Naive thymus-derived CD4-positive, alpha-beta T cell (primary cell): ENCODE results near the gene KRTAP9-6. TPM values are rescaled to one million over a fixed set of nuclear protein-coding genes. Genes with fewer than 3 reads are reported as not detected.

Source experiments
- ATAC-seq: fragments of 150-1000 bp; cut with Tn5 transposase; 2 replicates; pipeline ENCODE4 v1.10.0; 2021; ENCODE audit warnings: mild to moderate bottlenecking, moderate library complexity
- CTCF ChIA-PET: fragments of 350-600 bp; sonication (Branson Sonifier 250); formaldehyde crosslinking; loops from one replicate; lab custom pipeline; 2021; ENCODE audit warnings: antibody characterized with exemption; lab: Charles Lee
- POLR2A ChIA-PET: fragments of 350-600 bp; sonication (Branson Sonifier 250); formaldehyde crosslinking; loops from one replicate; lab custom pipeline; 2021; ENCODE audit warnings: antibody characterized with exemption, inconsistent platforms; lab: Charles Lee
- DNase-seq, 9 donors: peaks; one replicate each; pipeline versions ENCODE4 v3.0.0 to v3.0.0-alpha.2; 2020 to 2022; ENCODE audit warnings: mixed read lengths in 1 of 9
- H3K27ac ChIP-seq: one replicate; pipeline ENCODE4 v1.7.0; 2013; ENCODE audit warnings: mild to moderate bottlenecking, low read depth, low read length, moderate library complexity
- H3K27me3 ChIP-seq, 2 donors: one replicate each; pipeline ENCODE4 v1.7.0; 2013; ENCODE audit warnings: low read length in 2 of 2, mild to moderate bottlenecking in 2 of 2, moderate library complexity in 2 of 2; ENCODE audit not compliant: control insufficient read depth in 2 of 2, insufficient read depth in 2 of 2
- H3K36me3 ChIP-seq, 3 experiments: 1 replicate in 2 of 3; 2 replicates in 1 of 3; pipeline ENCODE4 v1.7.0; 2013; ENCODE audit warnings: low read length in 3 of 3, mild to moderate bottlenecking in 3 of 3, moderate library complexity in 1 of 3; ENCODE audit not compliant: insufficient read depth in 3 of 3, control insufficient read depth in 2 of 3
- H3K4me1 ChIP-seq, 2 donors: one replicate each; pipeline ENCODE4 v1.7.0; 2013; ENCODE audit warnings: low read length in 2 of 2, mild to moderate bottlenecking in 2 of 2, moderate library complexity in 1 of 2; ENCODE audit not compliant: control insufficient read depth in 2 of 2, insufficient read depth in 2 of 2
- H3K4me3 ChIP-seq: 2 replicates; pipeline ENCODE4 v1.7.0; 2013; ENCODE audit warnings: mild to moderate bottlenecking, low read length
- H3K9me3 ChIP-seq, 3 experiments: 1 replicate in 2 of 3; 2 replicates in 1 of 3; pipeline ENCODE4 v1.7.0; 2013; ENCODE audit warnings: low read length in 3 of 3; ENCODE audit not compliant: control insufficient read depth in 2 of 3
- H3K27ac Mint-ChIP-seq, 9 donors: one replicate each; pipeline ENCODE4 v1.8.0; 2020 to 2022; ENCODE audit warnings: mixed read lengths in 9 of 9, mild to moderate bottlenecking in 8 of 9, moderate library complexity in 5 of 9, inconsistent platforms in 2 of 9
- H3K27me3 Mint-ChIP-seq, 5 donors: one replicate each; pipeline ENCODE4 v1.8.0; 2021 to 2022; ENCODE audit warnings: mixed read lengths in 5 of 5, mild to moderate bottlenecking in 1 of 5
- H3K36me3 Mint-ChIP-seq, 5 donors: one replicate each; pipeline ENCODE4 v1.8.0; 2020 to 2022; ENCODE audit warnings: mixed read lengths in 5 of 5, mild to moderate bottlenecking in 3 of 5, inconsistent platforms in 1 of 5
- H3K4me1 Mint-ChIP-seq, 7 donors: one replicate each; pipeline ENCODE4 v1.8.0; 2020 to 2022; ENCODE audit warnings: mixed read lengths in 7 of 7, mild to moderate bottlenecking in 3 of 7, inconsistent platforms in 1 of 7
- H3K4me3 Mint-ChIP-seq, 10 donors: one replicate each; pipeline ENCODE4 v1.8.0; 2020 to 2022; ENCODE audit warnings: mild to moderate bottlenecking in 10 of 10, mixed read lengths in 10 of 10, moderate library complexity in 6 of 10, inconsistent platforms in 2 of 10
- H3K9me3 Mint-ChIP-seq, 11 donors: one replicate each; pipeline ENCODE4 v1.8.0; 2020 to 2022; ENCODE audit warnings: mixed read lengths in 11 of 11, mild to moderate bottlenecking in 4 of 11, inconsistent platforms in 1 of 11, moderate library complexity in 1 of 11
- intact Hi-C, 2 donors: fragments of 100-400 bp; cut with micrococcal nuclease; formaldehyde crosslinking; loops; one replicate each; pipeline ENCODE4 v1.15.1; 2023
- polyA plus RNA-seq, 2 donors: library from polyadenylated mRNA; unstranded; fragments of 300-500 nt; fragmentation: Illumina TruSeq; gene quantifications; one replicate each; pipeline ENCODE4 v1.2.3, GENCODE V29; 2021
- total RNA-seq, 6 experiments: library from RNA in 5 of 6; stranded (reverse) in 5 of 6; gene quantifications; 1 replicate in 5 of 6; 2 replicates in 1 of 6; pipeline ENCODE4 v1.2.3 and lab custom pipeline; 2021 to 2026

KRTAP9-6 gene
- total and polyA plus RNA-seq, 7 experiments from 2014 or later, result not detected

GRCh38 chr17:41308251-41308917 is 43.2 kb downstream of the KRTAP9-6 start:
- Histone ChIP-seq H3K36me3 (no peaks in the 10 kb centered on the region), H3K4me1 (peaks cover 41 to 49% of the 10 kb centered on the region in 2 donors), H3K4me3 (peak overlapping the region; percentile 24), H3K27ac (peak overlapping the region; percentile 75), H3K27me3 (no peaks in the 10 kb centered on the region), H3K9me3 (no peaks in the 10 kb centered on the region)
- Mint-ChIP-seq H3K4me3 (peak overlapping the region; percentile 65 to 89 (median 78)), H3K36me3 (peaks cover 0 to 14% (median 9%) of the 10 kb centered on the region in 5 donors), H3K4me1 (peaks cover 28 to 80% (median 70%) of the 10 kb centered on the region in 7 donors), H3K27me3 (peaks cover 0 to 8% (median 0%) of the 10 kb centered on the region in 5 donors), H3K9me3 (peaks cover 0 to 10% (median 0%) of the 10 kb centered on the region in 11 donors), H3K27ac (peak overlapping the region; percentile 82 to 100 (median 98))
- CTCF ChIA-PET, result interaction anchor here (0.7 to 3.0 kb wide), 12 partner anchors 14 to 769 kb away, joined by 3 to 39 read pairs (median 4); no protein-coding TSS in a partner anchor
- DNase-seq (peak in 8 of 9 donors; percentile 56 to 94 (median 92)), ATAC-seq (peak; percentile 91)
- POLR2A ChIA-PET, result interaction anchor here (0.6 to 3.2 kb wide), 18 partner anchors 8 to 757 kb away, joined by 3 to 36 read pairs (median 4); partner anchors contain the start of gene KRTAP4-12
- intact Hi-C loops, result loop anchor here in 1 of 2 donors (1.0 to 5.0 kb wide), 4 partner anchors 14 to 188 kb away; no protein-coding TSS in a partner anchor

- H3K9me3 Mint-ChIP-seq, result peaks cover 0 to 10% (median 0%) of the 10 kb centered on the region in 11 donors
- no peaks in the 10 kb centered on the region for H3K9me3 ChIP-seq
- H3K36me3 ChIP-seq, result no peaks in the 10 kb centered on the region
- ChIA-PET CTCF (interaction anchor here (0.7 to 3.0 kb wide), 12 partner anchors 13 to 769 kb away, joined by 3 to 39 read pairs (median 4); no protein-coding TSS in a partner anchor), POLR2A (interaction anchor here (0.6 to 3.2 kb wide), 16 partner anchors 10 to 758 kb away, joined by 3 to 36 read pairs (median 4); partner anchors contain the start of gene KRTAP4-12)
- intact Hi-C loops, result loop anchor here in 1 of 2 donors (1.0 to 5.0 kb wide), 4 partner anchors 13 to 189 kb away; no protein-coding TSS in a partner anchor
- peak within 1 kb of the TSS; percentile 82 to 100 (median 98) for H3K27ac Mint-ChIP-seq
- no peaks in the 10 kb centered on the region for H3K27me3 ChIP-seq
- H3K36me3 Mint-ChIP-seq, result peaks cover 0 to 14% (median 9%) of the 10 kb centered on the region in 5 donors
- H3K4me1 Mint-ChIP-seq, result peaks cover 28 to 82% (median 70%) of the 10 kb centered on the region in 7 donors
- H3K4me3 ChIP-seq, result peak within 1 kb of the TSS; percentile 24
- peaks cover 41 to 49% of the 10 kb centered on the region in 2 donors for H3K4me1 ChIP-seq
- DNase-seq, result peak in 1 of 9 donors; percentile 69
- peaks cover 0 to 8% (median 0%) of the 10 kb centered on the region in 5 donors for H3K27me3 Mint-ChIP-seq
- H3K27ac ChIP-seq, result peak within 1 kb of the TSS; percentile 75
- ATAC-seq, result no peak
- peak within 1 kb of the TSS; percentile 65 to 89 (median 78) for H3K4me3 Mint-ChIP-seq
Measured at GRCh38 chr17:41308918-41309359, 43.8 kb downstream of the KRTAP9-6 start, which contains the start of gene KRTAP16-1. KRTAP16-1 (minus strand) TSS chr17:41309309; CDS start chr17:41309253, 56 bp downstream.

GRCh38 chr17:41311111-41311510 is 45.9 kb downstream of the KRTAP9-6 start:
- peaks cover 28 to 70% (median 61%) of the 10 kb centered on the region in 7 donors for H3K4me1 Mint-ChIP-seq
- CTCF ChIA-PET, result interaction anchor here (1.2 kb wide), 1 partner anchor 11 kb away, joined by 3 read pairs; no protein-coding TSS in a partner anchor
- POLR2A ChIA-PET, result interaction anchor here (0.6 kb wide), 1 partner anchor 32 kb away, joined by 3 read pairs; no protein-coding TSS in a partner anchor

GRCh38 chr17:41315204-41315794 is 50.1 kb downstream of the KRTAP9-6 start, which contains the start of gene KRTAP17-1:
KRTAP17-1 (minus strand) TSS chr17:41315710; CDS start chr17:41315650, 60 bp downstream.
- Mint-ChIP-seq H3K9me3 (peaks cover 0 to 15% (median 8%) of the 10 kb centered on the region in 11 donors), H3K27me3 (peaks cover 0 to 14% (median 0%) of the 10 kb centered on the region in 5 donors), H3K36me3 (peaks cover 0 to 12% (median 3%) of the 10 kb centered on the region in 5 donors), H3K4me3 (no peak within 1 kb of the TSS), H3K27ac (peak within 1 kb of the TSS in 4 of 9 donors; percentile 1 to 72 (median 14)), H3K4me1 (peaks cover 6 to 29% (median 21%) of the 10 kb centered on the region in 7 donors)
- Histone ChIP-seq H3K4me3 (no peak within 1 kb of the TSS), H3K27ac (no peak within 1 kb of the TSS), H3K36me3 (no peaks in the 10 kb centered on the region), H3K9me3 (no peaks in the 10 kb centered on the region), H3K4me1 (peaks cover 8 to 12% of the 10 kb centered on the region in 2 donors), H3K27me3 (no peaks in the 10 kb centered on the region)
- ATAC-seq (no peak), DNase-seq (no peak)
- intact Hi-C loops, result no loop called here
- CTCF ChIA-PET, result no interaction called here
- POLR2A ChIA-PET, result interaction anchor here (0.9 to 1.1 kb wide), 2 partner anchors 7 to 15 kb away, joined by 3 read pairs; no protein-coding TSS in a partner anchor

More at GRCh38 chr17:41311111-41311510, 45.9 kb downstream of the KRTAP9-6 start:
- peaks cover 41 to 49% of the 10 kb centered on the region in 2 donors for H3K4me1 ChIP-seq
- no peak overlapping the region for H3K4me3 ChIP-seq
- H3K36me3 Mint-ChIP-seq, result peaks cover 0 to 10% (median 4%) of the 10 kb centered on the region in 5 donors
- H3K27me3 Mint-ChIP-seq, result peaks cover 0 to 12% (median 0%) of the 10 kb centered on the region in 5 donors
- H3K27me3 ChIP-seq, result no peaks in the 10 kb centered on the region
- ATAC-seq, result no peak
- H3K4me3 Mint-ChIP-seq, result peak overlapping the region in 5 of 10 donors; percentile 27 to 89 (median 61)
- DNase-seq, result no peak
- no peaks in the 10 kb centered on the region for H3K36me3 ChIP-seq
- intact Hi-C loops, result no loop called here
- H3K9me3 ChIP-seq, result no peaks in the 10 kb centered on the region
- H3K27ac Mint-ChIP-seq, result peak overlapping the region in 8 of 9 donors; percentile 87 to 100 (median 98)
- no peak overlapping the region for H3K27ac ChIP-seq
- H3K9me3 Mint-ChIP-seq, result peaks cover 0 to 10% (median 0%) of the 10 kb centered on the region in 11 donors

Other genes starting within 250 kb of the KRTAP9-6 start
Only the 30 nearest of the 40 such genes appear.
- gene KRTAP2-4, start 199.5 kb upstream of the KRTAP9-6 start, total RNA-seq, result not detected
- not detected for gene KRTAP2-4, start 199.5 kb upstream of the KRTAP9-6 start, polyA plus RNA-seq
- gene KRTAP4-7, start 181.2 kb upstream of the KRTAP9-6 start, total RNA-seq, result not detected
- not detected for gene KRTAP4-7, start 181.2 kb upstream of the KRTAP9-6 start, polyA plus RNA-seq
- not detected for gene KRTAP4-8, start 167.2 kb upstream of the KRTAP9-6 start, total RNA-seq
- gene KRTAP4-8, start 167.2 kb upstream of the KRTAP9-6 start, polyA plus RNA-seq, result not detected
- not detected for gene KRTAP4-16, start 163.2 kb upstream of the KRTAP9-6 start, total RNA-seq
- gene KRTAP4-16, start 163.2 kb upstream of the KRTAP9-6 start, polyA plus RNA-seq, result not detected
- not detected for gene KRTAP4-9, start 160.0 kb upstream of the KRTAP9-6 start, total RNA-seq
- not detected for gene KRTAP4-9, start 160.0 kb upstream of the KRTAP9-6 start, polyA plus RNA-seq
- gene KRTAP4-11, start 147.0 kb upstream of the KRTAP9-6 start, total RNA-seq, result not detected
- not detected for gene KRTAP4-11, start 147.0 kb upstream of the KRTAP9-6 start, polyA plus RNA-seq
- not detected for gene KRTAP4-12, start 141.2 kb upstream of the KRTAP9-6 start, total RNA-seq
- gene KRTAP4-12, start 141.2 kb upstream of the KRTAP9-6 start, polyA plus RNA-seq, result not detected
- not detected for gene KRTAP4-6, start 124.8 kb upstream of the KRTAP9-6 start, total RNA-seq
- not detected for gene KRTAP4-6, start 124.8 kb upstream of the KRTAP9-6 start, polyA plus RNA-seq
- not detected for gene KRTAP4-5, start 115.6 kb upstream of the KRTAP9-6 start, total RNA-seq
- gene KRTAP4-5, start 115.6 kb upstream of the KRTAP9-6 start, polyA plus RNA-seq, result not detected
- not detected for gene KRTAP4-4, start 104.6 kb upstream of the KRTAP9-6 start, total RNA-seq
- gene KRTAP4-4, start 104.6 kb upstream of the KRTAP9-6 start, polyA plus RNA-seq, result not detected
- gene KRTAP4-3, start 97.2 kb upstream of the KRTAP9-6 start, total RNA-seq, result not detected
- not detected for gene KRTAP4-3, start 97.2 kb upstream of the KRTAP9-6 start, polyA plus RNA-seq
- not detected for gene KRTAP4-2, start 87.2 kb upstream of the KRTAP9-6 start, total RNA-seq
- not detected for gene KRTAP4-2, start 87.2 kb upstream of the KRTAP9-6 start, polyA plus RNA-seq
- gene KRTAP4-1, start 80.5 kb upstream of the KRTAP9-6 start, total RNA-seq, result not detected
- gene KRTAP4-1, start 80.5 kb upstream of the KRTAP9-6 start, polyA plus RNA-seq, result not detected
- gene KRTAP9-1, start 75.5 kb upstream of the KRTAP9-6 start, total RNA-seq, result not detected
- not detected for gene KRTAP9-1, start 75.5 kb upstream of the KRTAP9-6 start, polyA plus RNA-seq
- not detected for gene KRTAP9-2, start 38.7 kb upstream of the KRTAP9-6 start, total RNA-seq
- not detected for gene KRTAP9-2, start 38.7 kb upstream of the KRTAP9-6 start, polyA plus RNA-seq
- gene KRTAP9-3, start 32.9 kb upstream of the KRTAP9-6 start, total RNA-seq, result not detected
- gene KRTAP9-3, start 32.9 kb upstream of the KRTAP9-6 start, polyA plus RNA-seq, result not detected
- not detected for gene KRTAP9-8, start 27.4 kb upstream of the KRTAP9-6 start, total RNA-seq
- not detected for gene KRTAP9-8, start 27.4 kb upstream of the KRTAP9-6 start, polyA plus RNA-seq
- gene KRTAP9-4, start 15.7 kb upstream of the KRTAP9-6 start, total RNA-seq, result not detected
- gene KRTAP9-4, start 15.7 kb upstream of the KRTAP9-6 start, polyA plus RNA-seq, result not detected
- not detected for gene KRTAP9-9, start 10.0 kb upstream of the KRTAP9-6 start, total RNA-seq
- gene KRTAP9-9, start 10.0 kb upstream of the KRTAP9-6 start, polyA plus RNA-seq, result not detected
- gene KRTAP9-7, start 10.3 kb downstream of the KRTAP9-6 start, total RNA-seq, result not detected
- not detected for gene KRTAP9-7, start 10.3 kb downstream of the KRTAP9-6 start, polyA plus RNA-seq
- gene KRTAP29-1, start 37.5 kb downstream of the KRTAP9-6 start, total RNA-seq, result not detected
- under 1 TPM in 1 of 2 donors, not detected in 1; 0.30 TPM for gene KRTAP29-1, start 37.5 kb downstream of the KRTAP9-6 start, polyA plus RNA-seq
- under 1 TPM in 3 of 5 experiments, not detected in 2; 0.22 to 0.49 (median 0.32) TPM for gene KRTAP16-1, start 43.9 kb downstream of the KRTAP9-6 start, total RNA-seq
- under 1 TPM in 1 of 2 donors, not detected in 1; 0.19 TPM for gene KRTAP16-1, start 43.9 kb downstream of the KRTAP9-6 start, polyA plus RNA-seq
- gene KRTAP17-1, start 50.3 kb downstream of the KRTAP9-6 start, total RNA-seq, result not detected
- gene KRTAP17-1, start 50.3 kb downstream of the KRTAP9-6 start, polyA plus RNA-seq, result not detected
- gene KRT33A, start 85.5 kb downstream of the KRTAP9-6 start, total RNA-seq, result not detected
- gene KRT33A, start 85.5 kb downstream of the KRTAP9-6 start, polyA plus RNA-seq, result not detected
- not detected for gene KRT33B, start 104.4 kb downstream of the KRTAP9-6 start, total RNA-seq
- gene KRT33B, start 104.4 kb downstream of the KRTAP9-6 start, polyA plus RNA-seq, result not detected
- not detected for gene KRT34, start 116.9 kb downstream of the KRTAP9-6 start, total RNA-seq
- gene KRT34, start 116.9 kb downstream of the KRTAP9-6 start, polyA plus RNA-seq, result not detected
- gene KRT31, start 132.2 kb downstream of the KRTAP9-6 start, total RNA-seq, result not detected
- gene KRT31, start 132.2 kb downstream of the KRTAP9-6 start, polyA plus RNA-seq, result not detected
- not detected for gene KRT37, start 159.2 kb downstream of the KRTAP9-6 start, total RNA-seq
- not detected for gene KRT37, start 159.2 kb downstream of the KRTAP9-6 start, polyA plus RNA-seq
- not detected for gene KRT38, start 175.6 kb downstream of the KRTAP9-6 start, total RNA-seq
- not detected for gene KRT38, start 175.6 kb downstream of the KRTAP9-6 start, polyA plus RNA-seq
- not detected for gene KRT32, start 202.0 kb downstream of the KRTAP9-6 start, total RNA-seq
- gene KRT32, start 202.0 kb downstream of the KRTAP9-6 start, polyA plus RNA-seq, result not detected